ENCODE results near the gene KIR3DL1. TPM values are rescaled to one million over a fixed set of nuclear protein-coding genes. Genes with fewer than 3 reads are reported as not detected.
"Not testable (repeated sequence)": the region's sequence is repeated elsewhere in the genome, so short reads cannot be mapped to it uniquely, and the experiment has no call there.

The KIR3DL1 gene
- not detected in 2 replicates for total RNA-seq

DNA sequence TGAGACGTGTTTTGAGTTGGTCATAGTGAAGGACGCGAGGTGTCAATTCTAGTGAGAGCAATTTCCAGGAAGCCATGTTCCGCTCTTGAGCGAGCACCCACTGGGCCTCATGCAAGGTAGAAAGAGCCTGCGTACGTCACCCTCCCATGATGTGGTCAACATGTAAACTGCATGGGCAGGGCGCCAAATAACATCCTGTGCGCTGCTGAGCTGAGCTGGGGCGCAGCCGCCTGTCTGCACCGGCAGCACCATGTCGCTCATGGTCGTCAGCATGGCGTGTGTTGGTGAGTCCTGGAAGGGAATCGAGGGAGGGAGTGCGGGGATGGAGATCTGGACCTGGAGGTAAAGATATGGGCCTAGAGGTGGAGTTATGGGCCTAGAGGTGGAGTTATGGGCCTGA, at the start of gene KIR3DL1:
Gene KIR3DL1, plus strand, starts transcription at position 218 of the 400 bp plus-strand sequence.
- DNase-seq (ENCODE audit: low read depth, low spot score) = not testable (repeated sequence)

DNA sequence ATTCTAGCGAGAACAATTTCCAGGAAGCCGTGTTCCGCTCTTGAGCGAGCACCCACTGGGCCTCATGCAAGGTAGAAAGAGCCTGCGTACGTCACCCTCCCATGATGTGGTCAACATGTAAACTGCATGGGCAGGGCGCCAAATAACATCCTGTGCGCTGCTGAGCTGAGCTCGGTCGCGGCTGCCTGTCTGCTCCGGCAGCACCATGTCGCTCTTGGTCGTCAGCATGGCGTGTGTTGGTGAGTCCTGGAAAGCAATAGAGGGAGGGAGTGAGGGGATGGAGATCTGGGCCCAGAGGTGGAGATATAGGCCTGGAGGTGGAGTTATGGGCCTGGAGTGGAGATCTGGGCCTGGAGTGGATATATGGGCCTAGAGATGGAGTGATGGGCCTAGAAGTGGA, 46.6 kb upstream of the KIR3DL1 start, which contains the start of gene KIR2DL1:
Gene KIR2DL1, plus strand, starts transcription at position 148 of the 400 bp plus-strand sequence. Its CDS starts 58 bp downstream, at position 206.
- not testable (repeated sequence) for DNase-seq (ENCODE audit: low read depth, low spot score)

DNA sequence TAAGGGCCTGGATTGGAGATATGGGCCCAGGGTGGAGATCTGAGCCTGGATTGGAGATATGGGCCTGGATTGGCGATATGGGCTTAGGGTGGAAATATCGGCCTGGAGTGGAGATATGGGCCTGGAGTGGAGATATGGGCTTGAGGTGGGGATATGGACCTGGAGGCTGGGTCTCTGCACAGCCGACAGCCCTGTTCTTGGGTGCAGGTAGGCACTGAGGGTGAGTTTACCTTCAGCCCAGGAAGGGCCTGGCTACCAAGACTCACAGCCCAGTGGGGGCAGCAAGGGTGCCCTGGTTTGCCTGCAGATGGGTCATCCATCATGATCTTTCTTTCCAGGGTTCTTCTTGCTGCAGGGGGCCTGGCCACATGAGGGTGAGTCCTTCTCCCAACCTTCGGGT, 45.8 kb upstream of the KIR3DL1 start:
- not testable (repeated sequence) for DNase-seq (ENCODE audit: low read depth, low spot score)

DNA sequence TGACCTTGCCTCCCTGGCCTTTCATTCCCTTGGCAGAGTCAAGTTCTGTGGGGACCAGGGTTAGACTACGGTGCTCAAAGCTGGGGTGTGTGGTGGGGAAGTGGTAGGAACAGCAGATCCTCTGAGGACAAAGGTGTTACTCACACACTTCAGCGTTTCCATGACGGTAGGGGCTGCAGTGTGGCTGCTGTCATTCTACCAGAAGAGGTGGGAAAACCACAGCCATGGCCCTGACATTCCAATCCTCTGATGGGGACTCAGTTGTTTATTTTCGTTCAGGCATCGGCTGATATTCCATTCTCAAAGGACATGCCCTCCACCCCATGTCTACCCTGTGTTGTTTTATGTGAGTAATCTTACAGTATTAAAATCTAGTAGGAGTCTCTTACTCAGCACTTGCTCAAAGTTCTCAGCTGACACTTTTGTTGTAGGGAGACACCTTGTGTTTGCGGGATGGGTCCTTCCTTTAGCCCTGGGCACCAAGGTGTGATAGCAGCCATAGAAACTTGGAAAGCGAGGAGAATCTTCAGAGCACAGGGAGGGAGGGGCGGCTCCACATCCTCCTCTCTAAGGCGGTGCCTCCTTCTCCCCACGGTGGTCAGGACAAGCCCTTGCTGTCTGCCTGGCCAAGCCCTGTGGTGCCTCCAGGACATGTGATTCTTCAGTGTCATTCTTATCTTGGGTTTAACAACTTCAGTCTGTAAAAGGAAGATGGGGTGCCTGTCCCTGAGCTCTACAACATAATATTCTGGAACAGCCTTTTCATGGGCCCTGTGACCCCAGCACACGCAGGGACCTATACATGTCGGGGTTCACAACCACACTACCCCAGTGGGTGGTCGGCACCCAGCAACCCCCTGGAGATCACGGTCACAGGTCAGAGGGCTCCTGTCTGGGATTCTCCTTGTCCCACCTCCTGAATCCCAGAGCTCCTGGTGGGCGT, 45.0 kb upstream of the KIR3DL1 start:
- DNase-seq (ENCODE audit: low read depth, low spot score) = not testable (repeated sequence)

DNA sequence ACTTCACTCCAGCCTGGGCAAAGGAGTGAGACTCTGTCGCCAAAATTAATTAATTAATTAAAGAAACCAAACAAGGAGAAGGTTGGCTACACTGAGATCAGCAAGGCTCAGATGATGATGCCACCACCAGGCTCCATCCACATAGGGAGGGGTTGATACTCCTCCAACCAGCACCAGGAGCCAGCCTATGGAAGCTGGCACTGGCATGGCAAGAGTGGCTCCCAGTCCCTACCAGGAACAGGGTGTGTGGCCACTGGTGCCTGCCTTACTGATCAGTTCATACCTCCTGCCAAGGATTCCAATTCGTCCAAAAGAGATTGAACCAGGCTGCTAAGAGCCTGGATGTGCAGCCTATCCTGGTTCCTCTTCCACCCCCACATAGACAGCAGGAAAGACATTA, 43.6 kb upstream of the KIR3DL1 start:
- not testable (repeated sequence) for DNase-seq (ENCODE audit: low read depth, low spot score)

DNA sequence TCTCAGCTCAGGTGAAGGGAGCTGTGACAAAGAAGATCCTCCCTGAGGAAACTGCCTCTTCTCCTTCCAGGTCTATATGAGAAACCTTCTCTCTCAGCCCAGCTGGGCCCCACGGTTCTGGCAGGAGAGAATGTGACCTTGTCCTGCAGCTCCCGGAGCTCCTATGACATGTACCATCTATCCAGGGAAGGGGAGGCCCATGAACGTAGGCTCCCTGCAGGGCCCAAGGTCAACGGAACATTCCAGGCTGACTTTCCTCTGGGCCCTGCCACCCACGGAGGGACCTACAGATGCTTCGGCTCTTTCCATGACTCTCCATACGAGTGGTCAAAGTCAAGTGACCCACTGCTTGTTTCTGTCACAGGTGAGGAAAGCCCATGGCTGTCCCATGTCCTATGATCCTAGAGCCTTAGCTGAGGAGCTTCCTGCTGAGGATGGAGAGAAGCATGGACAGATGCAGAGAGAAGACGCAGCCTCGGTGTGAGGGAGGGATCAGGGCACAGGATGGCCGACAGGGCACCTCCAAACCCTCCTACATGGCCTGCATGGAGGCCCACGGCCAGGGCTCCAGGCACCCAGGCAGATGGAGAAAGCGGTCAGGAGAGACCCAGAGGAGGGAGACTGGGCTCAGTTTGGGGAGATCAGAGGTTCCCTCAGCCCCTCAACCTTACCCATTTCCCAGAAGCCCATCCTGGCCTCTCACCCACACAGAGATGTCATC, 41.0 kb upstream of the KIR3DL1 start:
- DNase-seq (ENCODE audit: low read depth, low spot score) = not testable (repeated sequence)

DNA sequence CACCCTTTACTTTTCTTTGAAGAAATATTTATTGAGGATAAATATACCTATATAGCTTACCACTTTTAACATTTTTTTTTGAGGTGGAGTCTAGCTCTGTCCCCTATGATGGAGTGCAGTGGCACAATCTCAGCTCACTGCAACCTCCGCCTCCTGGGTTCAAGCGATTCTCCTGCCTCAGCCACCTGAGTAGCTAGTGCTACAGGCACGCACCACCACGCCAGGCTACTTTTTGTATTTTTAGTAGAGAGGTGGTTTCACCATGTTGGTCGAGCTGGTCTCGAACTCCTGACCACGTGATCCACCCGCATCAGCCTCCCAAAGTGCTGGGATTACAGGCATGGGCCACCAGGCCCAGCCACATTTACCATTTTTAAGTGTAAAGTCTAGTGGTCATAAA, 40.4 kb upstream of the KIR3DL1 start:
- not testable (repeated sequence) for DNase-seq (ENCODE audit: low read depth, low spot score)

DNA sequence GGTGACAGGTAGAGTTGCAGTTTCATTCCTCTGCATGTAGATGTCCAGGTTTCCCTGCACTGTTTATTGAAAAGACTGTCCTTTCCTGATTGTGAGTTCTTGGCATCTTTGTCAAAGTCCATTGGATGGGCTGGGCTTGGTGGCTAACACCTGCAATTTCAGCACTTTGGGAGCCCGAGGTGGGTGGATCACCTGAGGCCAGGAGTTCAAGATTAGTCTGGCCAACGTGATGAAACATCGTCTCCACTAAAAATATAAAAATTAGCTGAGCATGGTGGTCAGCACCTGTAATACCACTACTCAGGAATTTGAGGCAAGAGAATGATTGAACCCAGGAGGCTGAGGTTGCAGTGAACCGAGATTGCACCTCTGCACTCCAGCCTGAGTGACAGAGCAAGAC, 38.4 kb upstream of the KIR3DL1 start:
- DNase-seq (ENCODE audit: low read depth, low spot score) = not testable (repeated sequence)

DNA sequence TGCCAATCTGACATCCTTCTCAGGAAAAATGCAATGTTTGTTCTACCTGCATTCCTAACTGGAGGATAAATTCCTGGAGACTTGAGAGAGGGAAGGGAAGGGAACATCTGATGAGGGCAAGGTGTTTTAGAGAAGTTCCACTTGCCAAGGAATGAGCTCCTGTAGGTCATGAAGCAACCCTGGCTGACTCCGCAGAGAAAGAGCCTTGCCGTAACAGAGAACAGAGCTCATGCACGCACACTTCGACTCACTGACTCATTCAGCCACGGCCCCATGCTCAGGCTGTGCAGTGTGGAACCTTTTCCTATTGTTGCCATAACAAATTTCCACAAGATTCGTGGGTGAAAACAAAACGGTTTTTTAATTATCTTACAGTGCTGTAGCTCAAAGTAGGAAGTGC, 37.4 kb upstream of the KIR3DL1 start:
- DNase-seq (ENCODE audit: low read depth, low spot score) = not testable (repeated sequence)

DNA sequence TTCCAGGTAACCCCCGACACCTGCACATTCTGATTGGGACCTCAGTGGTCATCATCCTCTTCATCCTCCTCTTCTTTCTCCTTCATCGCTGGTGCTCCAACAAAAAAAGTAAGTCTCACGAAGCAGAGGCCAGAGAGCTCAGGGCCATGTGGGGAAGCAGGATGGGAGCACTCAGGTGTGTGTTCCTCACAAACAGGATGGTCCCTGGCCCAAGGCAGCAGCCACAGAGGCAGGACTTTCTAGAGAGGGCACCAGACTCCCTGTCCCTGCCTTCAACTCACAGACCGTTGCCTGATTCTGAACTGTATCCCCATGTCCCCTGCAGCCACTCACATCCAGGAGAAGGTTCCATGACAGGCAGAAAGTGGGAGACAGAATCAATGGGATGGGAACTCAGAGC, 33.4 kb upstream of the KIR3DL1 start:
- not testable (repeated sequence) for DNase-seq (ENCODE audit: low read depth, low spot score)

DNA sequence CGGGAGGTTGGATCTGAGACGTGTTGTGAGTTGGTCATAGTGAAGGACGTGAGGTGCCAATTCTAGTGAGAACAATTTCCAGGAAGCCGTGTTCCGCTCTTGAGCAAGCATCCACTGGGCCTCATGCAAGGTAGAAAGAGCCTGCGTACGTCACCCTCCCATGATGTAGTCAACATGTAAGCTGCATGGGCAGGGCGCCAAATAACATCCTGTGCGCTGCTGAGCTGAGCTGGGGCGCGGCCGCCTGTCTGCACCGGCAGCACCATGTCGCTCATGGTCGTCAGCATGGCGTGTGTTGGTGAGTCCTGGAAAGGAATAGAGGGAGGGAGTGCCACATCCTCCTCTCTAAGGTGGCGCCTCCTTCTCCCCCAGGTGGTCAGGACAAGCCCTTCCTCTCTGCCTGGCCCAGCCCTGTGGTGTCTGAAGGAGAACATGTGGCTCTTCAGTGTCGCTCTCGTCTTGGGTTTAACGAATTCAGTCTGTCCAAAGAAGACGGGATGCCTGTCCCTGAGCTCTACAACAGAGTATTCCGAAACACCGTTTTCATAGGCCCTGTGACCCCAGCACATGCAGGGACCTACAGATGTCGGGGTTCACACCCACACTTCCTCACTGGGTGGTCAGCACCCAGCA, 30.1 kb upstream of the KIR3DL1 start:
- not testable (repeated sequence) for DNase-seq (ENCODE audit: low read depth, low spot score)

DNA sequence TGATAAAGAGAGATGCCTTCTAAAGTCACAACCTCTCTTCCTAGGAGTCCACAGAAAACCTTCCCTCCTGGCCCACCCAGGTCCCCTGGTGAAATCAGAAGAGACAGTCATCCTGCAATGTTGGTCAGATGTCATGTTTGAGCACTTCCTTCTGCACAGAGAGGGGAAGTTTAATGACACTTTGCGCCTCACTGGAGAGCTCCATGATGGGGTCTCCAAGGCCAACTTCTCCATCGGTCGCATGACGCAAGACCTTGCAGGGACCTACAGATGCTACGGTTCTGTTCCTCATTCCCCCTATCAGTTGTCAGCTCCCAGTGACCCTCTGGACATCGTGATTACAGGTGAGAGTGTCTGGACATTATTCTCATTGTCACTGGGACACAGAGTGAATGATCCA, 28.1 kb upstream of the KIR3DL1 start:
- DNase-seq (ENCODE audit: low read depth, low spot score) = not testable (repeated sequence)

DNA sequence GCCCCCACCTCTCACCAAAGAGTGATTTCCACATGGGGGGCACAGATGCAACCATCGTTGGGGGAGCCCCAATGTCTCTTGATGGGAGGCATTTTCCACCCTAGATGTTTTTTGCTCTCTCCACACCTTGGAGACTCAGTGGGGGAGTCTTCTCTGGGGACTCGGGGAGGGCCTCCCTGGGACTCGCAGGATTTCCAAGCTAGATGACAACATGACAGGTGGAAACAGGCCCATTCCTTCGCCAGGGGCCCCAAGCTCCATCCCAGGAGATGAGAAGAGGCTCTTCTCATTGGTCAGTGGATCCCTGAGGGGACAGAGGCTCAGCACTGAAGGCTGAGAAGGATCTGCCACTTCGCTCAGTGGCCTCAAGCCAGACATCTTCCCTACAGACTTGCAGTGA, 25.6 kb upstream of the KIR3DL1 start:
- DNase-seq (ENCODE audit: low read depth, low spot score) = no peak

DNA sequence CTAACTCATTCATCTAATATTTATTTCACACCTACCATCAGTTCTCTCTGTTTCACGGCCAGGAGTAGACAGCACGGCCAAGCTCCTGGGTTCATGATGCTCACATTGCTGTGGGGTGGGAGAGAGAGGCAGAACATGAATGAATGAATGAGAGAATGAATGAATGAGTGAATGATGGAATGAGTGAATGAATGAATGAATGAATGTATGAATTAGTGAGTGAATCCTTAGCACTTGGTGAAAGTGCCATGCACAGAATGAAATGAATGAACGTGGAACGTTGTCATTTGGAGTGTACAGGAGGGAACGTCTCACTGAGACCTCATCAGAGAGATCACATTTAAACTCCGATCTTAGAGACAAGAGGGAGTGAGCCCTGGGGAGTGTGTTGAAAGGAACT, 24.8 kb upstream of the KIR3DL1 start:
- DNase-seq (ENCODE audit: low read depth, low spot score) = no peak

DNA sequence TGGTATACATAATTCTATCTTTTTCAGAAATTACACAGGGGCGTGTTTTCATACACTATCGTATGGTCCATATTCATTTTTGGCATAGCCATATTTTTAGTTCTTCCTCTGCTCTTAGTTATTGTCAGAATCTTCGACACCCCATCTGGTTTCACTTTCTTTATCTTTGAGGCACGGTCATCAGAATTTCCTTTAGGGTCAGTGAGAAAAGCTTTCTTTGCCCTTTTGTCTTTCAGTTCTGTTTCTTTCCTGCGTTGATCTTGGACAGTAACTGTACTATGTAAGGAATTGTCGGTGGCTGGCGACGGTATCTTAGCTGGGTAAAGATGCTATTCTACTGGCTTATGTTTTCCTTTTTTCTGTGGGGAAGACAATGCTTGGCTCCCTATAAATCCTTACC, 23.5 kb upstream of the KIR3DL1 start:
- DNase-seq (ENCODE audit: low read depth, low spot score) = no peak

DNA sequence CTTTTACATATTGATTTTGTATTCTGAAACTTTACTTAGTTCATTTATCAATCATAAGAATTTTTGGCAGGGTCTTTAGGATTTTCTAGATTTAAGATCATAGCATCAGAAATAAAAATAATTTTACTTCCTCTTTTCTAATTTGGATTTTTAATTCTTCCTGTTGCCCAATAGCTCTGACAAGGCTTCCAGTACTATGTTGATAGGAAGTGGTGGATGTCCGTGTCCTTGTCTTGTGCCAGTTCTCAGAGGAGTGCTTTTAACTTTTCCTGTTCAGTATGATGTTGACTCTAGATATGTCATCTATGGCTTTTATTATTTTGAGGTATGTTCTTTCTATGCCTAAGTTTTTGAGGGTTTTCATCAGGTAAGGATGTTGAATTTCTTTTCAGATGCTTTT, 20.5 kb upstream of the KIR3DL1 start:
- DNase-seq (ENCODE audit: low read depth, low spot score) = no peak

DNA sequence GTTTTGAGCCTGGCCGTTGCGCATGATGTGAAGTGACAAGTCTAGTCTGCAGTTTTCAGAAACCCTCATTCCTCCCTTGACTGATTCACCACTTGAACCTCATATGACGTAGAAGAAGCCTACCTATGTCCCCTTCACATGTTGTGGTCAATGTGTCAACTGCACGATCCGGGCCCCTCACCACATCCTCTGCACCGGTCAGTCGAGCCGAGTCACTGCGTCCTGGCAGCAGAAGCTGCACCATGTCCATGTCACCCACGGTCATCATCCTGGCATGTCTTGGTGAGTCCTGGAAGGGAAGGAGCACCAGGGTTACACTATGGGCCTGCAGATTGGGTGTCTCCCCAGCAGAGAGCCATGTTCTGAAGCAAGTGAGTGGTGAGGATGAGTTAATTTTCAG, 12.9 kb upstream of the KIR3DL1 start, which contains the start of gene KIR2DL4:
Gene KIR2DL4, plus strand, starts transcription at position 201 of the 400 bp plus-strand sequence. Its CDS starts 42 bp downstream, at position 243.
- DNase-seq (ENCODE audit: low read depth, low spot score) = no peak

DNA sequence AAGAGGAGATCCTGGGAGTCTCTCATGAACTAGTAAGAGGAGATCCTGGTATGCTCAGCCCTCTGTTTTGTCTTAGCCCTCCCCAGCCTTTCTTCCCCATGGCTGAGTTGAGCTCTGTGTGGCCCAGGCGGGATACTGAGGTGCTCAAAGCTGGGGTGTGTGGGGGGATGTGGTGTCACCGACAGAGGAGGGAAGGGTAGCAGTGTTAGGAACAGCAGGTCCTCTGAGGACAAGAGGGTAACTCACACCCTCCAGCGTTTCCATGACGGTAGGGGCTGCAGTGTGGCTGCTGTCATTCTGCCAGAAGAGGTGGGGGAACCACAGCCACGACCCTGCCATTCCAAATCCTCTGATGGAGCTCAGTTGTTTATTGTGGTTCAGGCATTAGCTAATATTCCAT, 12.2 kb upstream of the KIR3DL1 start:
- DNase-seq (ENCODE audit: low read depth, low spot score) = no peak

DNA sequence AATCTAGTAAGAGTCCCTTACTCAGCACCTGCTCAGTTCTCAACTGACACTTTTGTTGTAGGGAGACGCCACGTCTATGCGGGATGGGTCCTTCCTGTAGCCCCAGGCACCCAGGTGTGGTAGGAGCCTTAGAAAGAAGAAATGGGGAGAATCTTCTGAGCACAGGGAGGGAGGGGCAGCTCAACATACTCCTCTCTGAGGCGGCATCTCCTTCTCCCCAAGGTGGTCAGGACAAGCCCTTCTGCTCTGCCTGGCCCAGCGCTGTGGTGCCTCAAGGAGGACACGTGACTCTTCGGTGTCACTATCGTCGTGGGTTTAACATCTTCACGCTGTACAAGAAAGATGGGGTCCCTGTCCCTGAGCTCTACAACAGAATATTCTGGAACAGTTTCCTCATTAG, 11.7 kb upstream of the KIR3DL1 start:
- DNase-seq (ENCODE audit: low read depth, low spot score) = no peak

DNA sequence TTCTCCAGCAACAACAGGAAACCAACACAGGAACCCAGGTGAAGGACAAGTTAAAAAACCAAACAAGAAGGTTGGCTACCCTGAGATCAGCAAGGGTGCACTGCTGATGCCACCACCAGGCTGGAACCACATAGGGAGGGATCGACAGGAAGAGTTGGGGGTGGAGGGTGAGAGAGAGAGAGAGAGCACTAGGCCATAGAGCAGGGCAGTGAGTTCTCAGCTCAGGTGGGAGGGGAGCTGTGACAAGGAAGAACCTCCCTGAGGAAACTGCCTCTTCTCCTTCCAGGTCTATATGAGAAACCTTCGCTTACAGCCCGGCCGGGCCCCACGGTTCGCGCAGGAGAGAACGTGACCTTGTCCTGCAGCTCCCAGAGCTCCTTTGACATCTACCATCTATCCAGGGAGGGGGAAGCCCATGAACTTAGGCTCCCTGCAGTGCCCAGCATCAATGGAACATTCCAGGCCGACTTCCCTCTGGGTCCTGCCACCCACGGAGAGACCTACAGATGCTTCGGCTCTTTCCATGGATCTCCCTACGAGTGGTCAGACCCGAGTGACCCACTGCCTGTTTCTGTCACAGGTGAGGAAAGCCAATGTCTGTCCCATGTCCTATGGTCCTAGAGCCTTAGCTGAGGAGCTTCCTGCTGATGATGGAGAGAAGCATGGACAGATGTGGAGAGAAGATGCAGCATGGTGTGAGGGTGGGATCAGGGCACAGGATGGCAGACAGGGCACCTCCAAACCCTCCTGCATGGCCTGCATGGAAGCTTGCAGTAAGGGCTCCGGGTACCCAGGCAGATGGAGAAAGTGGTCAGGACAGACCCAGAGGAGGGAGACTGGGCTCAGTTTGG, 10.4 kb upstream of the KIR3DL1 start:
- DNase-seq (ENCODE audit: low read depth, low spot score) = no peak

DNA sequence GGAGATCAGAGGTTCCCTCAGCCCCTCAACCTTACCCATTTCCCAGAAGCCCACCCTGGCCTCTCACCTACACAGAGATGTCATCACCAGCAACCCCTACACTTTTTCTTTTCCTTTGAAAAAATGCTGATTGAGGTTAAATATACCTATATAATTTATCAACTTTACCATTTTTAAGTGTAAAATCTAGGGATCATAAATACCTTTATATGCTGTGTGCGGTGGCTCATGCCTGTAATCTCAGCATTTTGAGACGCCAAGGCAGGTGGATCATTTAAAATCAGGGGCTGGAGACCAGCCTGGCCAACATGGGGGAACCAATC, 9.8 kb upstream of the KIR3DL1 start:
- DNase-seq (ENCODE audit: low read depth, low spot score) = no peak

Measured in pulmonary artery endothelial cell (primary cell).